ENCODE measurements around the gene TCF3.
"Not testable (repeated sequence)": the region's sequence is repeated elsewhere in the genome, so short reads cannot be mapped to it uniquely, and the experiment has no call there.

Gene TCF3

DNA sequence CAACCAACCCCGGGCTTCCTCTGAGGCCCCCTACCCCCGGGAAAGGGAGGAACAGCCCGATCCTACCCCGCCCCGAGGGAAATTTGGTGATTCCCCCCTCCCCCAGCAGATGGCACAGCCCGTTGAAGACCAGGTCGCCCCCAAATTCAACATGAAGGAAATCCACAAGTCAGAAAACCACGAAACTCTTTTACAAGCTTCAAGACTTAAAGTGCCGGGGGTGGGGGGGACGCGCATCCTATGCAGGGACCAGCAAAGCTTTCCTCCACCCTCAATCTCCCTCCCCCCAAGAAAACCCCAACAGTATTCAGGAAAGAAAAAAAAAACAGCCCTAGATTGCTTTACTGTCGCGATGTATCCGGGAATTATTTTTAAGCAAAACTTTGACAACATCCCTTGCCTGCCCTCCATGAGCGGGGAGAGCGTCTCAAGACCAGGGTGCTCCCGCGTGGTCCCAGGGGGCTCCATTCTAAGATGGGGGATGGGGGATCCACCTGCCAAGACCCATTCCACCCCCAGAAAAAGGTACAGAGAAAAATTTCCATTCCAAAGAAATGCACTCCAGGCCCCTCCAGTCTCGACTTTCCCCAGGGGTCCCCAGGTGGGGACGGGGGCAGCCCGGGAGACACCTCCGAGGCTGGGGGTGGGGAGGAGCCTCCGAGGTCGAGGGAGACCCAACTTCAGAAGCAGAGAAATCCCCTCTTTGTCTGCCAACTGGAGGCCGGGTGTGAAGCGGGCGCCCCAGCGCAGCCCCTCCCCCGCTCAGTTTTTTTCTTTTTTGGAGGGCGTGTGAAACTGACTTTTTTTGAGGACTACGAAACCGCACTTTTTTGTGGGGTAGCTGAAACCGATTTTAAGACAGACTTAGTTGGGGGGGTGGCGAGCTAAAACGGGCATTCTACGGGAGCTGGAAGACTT lies 1.5 kb downstream of the TCF3 start:
- DNase-seq: no peak

DNA sequence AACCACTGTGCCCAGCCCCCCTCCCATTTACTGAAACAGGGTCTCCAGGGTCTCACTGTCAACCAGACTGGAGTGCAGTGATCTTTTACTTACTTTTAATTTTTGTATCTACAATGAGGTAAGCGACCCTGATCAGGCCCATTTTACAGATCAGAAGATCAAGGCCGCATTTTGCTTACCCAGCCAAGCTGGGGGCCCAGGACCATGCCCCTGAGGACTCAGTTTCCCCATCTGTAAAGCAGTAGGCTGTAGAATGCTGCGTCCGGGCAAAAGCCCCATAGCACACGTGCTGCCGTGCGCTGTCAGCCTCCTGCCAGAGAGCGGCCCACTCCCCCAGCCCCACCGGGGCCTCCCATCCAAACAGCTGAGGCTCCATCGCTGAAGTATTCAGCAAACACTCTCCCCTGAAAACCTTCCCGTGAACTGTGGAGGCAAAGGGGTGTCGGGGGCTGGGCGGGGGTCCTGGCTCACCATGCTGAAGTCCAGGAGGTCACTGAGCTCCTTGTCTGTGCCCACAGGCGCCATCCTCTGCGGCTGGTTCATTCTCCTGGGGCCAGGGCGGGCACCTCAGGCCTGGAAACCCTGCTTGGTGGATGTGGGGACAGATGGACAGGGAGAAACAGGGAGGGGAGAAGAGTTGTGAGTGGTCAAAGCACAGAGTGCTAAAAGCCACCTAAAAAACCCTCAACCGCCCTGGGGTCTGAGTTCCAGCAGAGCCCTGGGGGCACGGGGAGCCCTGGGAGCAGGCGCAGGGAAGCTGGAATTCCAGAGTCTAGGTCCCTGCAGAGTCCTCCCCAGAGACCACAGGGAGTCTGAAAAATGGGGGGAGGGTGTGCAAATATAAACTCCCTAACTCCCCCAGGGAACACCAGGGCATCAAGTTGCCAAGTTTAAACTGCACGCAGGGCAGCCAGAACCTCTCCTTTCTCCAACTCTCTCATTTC lies 2.4 kb downstream of the TCF3 start:
- DNase-seq: no peak

DNA sequence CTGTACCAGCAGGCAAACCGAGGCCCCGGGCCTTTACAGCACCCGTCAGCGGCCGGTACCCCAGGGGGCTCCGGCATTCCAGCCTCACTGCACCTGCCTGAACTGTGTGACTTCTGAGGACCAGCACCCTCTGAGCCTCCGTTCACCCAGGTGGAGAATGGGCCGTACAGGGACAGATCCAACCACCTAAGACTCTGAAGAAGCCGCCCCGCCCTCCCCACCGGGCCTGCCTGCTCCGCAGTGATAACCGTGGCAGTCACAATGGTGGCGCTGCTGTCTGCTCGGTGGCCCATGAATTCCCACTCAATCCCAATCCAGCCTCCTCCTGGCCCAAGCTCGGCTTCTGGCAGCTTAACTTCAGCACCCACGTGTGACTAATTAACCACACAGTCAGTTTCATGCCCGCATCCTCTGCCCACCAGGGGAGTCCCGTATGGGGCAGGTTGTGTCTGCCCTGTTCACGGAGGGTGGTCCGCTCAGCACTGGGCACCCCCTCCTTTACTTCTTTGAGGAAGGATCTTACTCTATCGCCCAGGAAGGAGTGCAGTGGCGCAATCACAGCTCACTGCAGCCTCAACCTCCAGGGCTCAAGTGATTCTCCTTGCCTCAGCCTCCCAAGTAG lies 3.4 kb downstream of the TCF3 start:
- DNase-seq: no peak

DNA sequence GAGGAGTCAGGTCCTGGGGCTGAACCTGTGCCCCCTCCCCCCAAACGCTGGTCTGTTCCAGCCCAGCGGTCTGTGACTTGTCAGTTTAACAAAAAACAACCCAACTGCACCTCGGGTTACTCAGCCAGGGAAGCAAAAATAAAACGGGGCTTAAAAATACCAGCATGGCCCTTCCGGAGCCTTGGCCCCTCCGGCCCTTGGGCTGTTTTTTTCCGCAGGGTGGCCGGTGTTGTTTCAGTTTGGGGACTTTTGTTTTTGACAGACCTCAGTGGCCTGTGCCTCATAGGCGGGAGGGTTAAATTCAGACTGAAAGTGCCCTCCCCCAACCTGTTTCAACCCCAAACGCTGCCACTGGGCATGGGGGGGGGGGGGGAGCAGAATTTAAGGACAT lies 4.0 kb downstream of the TCF3 start:
- DNase-seq: no peak

DNA sequence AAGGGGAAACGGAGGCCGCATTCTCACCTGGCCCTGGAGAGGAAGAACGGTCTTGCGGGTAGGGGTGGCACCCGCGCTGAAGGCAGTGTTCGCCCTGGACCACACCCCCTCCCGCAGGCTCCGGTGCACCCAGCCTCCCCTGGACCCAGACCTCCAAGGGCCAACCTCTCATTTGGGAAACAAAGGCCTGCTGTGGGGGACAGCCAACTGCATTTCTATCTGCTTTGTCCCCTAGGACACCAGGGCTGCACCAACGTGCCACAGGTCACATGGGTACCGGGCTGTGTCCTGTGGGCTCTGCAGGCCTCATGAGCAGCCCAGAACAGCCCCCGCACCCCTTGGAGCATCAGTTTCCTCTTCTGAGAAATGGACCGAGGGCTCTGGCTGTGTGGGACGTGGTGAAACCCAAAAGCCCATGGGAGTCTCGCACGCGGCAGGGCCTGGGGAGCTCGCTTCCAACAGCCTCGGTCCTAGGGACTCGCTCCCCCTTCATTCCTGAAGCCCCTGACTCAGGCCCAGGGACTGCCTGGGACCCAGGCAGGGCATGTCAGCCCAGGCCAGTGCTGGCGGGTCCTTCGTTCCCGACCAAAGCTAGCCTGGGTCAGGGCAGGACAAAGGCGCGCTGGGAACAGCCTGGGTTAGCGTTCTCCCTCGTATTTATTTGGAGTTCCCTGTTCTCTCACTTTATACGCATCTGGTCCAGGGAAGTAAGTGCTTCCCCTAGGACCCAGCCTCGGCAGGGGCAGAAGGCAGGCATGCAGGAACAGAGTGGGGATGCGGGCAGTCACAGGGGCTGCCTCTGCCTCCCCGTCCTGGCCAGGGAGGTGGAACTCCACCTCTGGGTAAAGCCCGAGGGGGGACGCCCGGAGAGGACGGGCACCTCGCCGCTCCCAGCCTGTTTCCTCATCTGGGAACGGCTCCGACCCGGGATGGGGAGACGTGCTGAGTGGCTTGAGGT lies 4.6 kb downstream of the TCF3 start:
- no peak for DNase-seq

DNA sequence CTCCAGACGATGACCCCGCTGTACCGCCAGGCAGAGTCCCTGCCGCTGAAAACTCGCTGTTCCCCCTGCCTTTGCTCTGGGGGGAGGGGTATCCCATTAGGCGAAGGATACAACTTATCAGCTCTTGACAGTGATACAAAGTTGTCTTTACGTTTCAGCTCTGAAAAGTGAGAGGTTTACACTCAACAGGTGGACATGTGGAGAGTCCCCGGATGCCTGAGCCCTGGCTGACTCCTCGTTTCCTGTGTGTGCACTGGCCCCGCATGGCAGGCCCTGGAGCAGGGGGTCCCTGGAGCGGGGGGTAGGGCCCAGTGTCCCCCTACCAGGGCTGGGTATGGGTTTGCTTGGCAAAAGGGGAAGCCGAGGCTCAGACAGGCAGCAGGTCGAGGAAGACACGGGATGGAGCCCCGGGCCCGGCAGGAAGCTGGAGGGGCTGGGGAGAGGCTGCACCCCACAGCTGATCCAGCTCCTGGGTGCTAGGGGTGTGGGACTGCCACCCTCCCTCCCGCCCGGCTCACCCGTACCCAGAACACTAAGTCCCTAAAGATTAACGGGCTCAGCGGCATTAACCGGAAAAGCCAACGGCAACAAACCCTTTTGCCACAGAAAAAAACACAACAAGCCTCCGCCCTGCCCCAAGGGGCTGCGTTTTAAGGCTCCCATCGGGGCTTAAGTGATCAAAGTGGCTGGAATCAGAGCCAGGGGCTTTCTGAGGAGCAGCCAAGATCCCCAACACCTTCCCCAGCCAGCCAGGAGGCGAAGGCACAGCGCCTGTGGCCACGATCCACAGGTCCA lies 5.6 kb downstream of the TCF3 start:
- DNase-seq: no peak

DNA sequence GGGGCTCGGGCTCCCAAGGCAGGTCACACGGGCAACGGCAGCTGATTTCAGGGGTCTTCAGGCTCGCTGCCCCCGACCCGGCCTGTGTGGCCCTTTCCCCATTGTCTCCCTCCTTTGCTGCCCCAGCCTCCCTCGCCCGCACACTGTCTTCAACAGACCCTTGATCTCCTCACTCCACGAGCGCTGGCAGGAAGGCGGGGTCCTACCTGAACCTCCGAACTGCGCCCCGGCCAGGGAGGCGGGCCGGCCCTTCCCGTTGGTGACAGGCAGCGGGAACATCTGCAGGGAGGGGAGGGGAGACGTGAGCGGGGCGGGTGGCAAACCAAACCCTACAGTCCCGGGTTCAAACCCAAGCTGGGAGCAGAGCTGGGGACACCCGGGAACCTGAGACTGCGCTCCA lies 6.3 kb downstream of the TCF3 start:
- DNase-seq: no peak

DNA sequence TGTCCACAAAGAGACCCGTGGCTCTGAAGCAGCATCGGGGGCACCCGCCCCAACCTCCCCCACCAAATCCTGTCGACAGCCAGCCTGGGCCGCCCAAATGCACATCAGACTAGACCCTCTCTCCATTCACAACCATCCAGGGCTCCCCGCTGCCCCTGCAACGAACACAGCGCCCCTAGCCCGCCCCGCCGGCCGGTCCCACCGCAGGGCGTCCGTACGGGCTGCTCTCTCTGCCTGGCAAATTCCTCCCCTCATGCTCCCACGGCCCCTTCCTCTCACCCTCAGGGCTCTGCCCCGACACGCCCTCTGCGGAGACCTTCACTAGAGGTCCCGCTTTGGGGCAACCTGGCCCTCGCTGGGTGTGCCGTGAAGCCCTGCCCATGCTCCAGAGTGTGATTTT lies 7.1 kb downstream of the TCF3 start:
- no peak for DNase-seq

DNA sequence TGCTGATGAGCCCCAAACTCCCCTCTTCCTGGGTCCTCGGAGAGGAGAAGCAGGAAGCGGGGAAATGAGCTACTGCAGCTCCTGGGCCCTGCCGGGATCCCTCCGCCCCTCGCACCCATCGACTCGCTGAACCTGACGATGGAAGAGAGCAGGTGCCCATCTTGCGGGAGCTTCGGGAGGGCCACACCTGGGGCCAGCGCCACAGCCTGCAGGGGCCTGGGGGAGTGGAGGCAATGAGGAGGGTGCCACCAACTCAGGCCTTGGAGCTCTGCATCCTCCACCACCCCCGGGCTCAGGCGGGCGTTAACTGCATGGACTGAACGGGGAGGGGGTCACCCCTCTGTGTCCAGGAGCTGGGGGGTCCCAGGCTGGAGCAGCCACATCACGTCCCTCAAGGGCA lies 8.3 kb downstream of the TCF3 start:
- no peak for DNase-seq

DNA sequence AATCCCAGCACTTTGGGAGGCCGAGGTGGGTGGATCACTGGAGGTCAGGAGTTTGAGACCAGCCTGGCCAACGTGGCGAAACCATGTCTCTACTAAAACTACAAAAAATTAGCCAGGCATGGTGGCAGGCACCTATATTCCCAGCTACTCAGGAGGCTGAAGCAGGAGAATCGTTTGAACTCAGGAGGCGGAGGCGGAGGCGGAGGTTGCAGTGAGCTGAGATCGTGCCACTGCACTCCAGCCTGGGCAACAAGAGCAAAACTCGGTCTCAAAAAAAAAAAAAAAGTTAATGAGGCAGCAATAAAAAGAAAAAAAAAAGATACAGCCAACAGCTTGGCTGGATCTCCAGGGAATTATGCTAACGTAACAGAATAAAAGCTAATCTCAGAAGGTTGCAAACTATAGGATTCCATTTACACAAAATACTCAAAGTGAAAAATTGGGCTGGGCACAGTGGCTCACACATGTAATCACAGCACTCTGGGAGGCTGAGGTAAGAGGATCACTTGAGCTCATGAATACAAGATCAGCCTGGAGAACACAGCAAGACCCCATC lies 11.4 kb downstream of the TCF3 start:
- not testable (repeated sequence) for DNase-seq

DNA sequence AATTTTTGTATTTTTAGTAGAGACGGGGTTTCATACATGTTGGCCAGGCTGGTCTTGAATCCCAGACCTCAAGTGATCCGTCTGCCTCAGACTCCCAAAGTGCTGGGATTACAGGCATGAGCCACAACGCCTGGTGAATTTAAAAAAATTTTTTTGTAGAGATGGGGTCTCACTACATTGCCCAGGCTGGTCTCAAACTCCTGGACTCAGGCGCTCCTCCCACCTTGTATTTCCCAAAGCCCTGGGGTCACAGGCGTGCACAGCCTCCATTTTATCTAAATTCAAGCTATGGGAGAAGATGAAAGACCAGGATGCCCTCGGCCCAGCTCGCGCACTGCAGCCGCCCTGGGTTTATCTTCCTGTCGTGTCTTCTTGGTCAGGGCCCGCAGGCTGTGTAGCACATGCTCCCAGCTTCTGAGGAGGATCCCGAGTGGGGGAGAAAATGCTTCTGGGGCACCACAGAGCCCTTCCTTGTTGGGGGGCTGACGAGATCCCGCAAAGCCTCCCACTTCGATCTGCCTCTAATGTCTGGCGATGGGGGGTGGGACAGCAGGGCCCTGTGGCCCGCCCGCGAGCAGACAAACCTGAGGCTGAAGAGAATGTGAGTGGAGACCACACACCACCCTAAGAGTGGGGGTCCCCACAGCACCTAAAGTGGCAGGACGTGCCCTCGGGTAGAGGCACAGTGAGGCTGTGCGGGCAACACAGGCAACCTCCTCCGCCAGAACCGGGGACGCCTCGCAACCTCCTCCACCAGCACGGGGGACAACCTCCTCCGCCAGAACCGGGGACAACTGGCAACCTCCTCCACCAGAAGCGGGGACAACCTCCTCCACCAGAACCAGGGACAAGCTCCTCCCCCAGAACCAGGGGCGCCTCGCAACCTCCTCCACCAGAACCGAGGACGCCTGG lies 15.8 kb downstream of the TCF3 start:
- no peak for DNase-seq

DNA sequence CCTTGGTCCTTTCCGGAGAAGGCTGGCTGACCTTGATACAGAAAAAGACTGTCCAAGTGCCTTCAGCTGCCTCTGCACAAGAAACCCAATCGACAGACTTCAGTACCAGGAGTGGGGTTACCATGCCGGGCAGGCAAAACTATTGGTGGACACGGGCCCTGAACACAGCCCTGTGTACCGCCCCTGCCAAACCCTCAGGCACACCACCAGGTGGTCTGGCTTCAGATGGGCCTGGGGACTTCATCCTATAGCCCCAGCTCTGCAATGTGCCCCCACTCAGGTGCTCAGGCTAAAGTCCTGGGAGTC lies 17.5 kb downstream of the TCF3 start:
- no peak for DNase-seq

DNA sequence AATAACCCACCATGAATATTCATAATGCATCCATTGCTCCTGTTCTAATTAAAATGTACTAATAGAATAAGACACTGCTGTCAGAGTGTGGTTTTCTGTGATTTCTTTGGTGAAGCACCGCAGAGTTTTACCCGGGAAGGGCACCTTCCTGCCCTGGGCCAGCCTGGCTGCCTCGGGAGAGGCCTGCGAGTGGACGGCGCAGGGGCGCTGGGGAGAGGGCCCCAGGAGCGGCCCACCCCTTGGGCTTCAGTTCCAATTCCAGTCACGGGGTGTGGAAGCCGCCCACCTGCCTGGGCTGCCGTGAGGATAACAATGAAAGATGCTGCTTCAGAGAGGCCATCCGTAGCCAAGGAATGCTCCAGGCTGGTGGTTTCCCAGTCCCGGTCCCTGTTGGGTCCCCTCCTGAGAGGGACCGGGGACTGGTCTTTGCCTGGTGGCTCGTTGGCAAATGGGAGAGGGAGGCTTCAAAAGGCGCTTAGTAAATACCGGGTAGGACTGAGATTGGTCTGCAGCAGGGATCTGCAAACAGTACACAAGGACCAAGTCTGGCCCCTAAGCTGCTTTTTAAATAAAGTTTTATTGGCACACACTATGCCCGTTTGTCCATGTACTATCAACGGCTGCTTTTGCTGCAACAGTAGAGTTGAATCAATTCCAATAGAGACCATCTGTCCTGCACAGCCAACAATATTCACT lies 18.0 kb downstream of the TCF3 start:
- no peak for DNase-seq

DNA sequence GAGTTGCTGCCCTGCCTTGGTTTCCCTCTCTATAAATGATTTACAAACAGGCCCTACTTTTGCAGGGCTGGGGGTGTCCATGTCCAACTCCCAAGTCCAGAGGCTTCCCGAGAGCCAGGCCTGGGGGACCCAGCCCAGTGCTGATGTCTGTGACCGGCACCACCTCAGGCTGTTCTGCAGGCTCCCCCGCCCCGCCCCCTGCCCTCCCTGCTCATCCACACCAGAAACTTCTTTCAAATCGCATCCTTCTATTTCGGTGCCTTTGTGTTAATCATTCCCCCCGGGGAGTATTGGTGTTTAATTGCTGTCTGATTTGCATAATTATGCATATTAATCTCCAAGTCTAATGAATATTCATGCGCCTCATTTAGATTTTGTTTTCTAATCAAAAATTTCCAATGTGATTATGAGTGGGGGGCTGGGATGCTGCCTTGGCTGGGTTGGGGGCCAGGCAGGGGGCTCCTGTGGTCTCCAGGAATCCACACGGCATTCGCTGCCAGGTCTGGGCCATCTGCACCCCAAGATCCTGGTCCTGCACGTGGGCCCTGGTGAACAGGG lies 19.1 kb downstream of the TCF3 start:
- no peak for DNase-seq

DNA sequence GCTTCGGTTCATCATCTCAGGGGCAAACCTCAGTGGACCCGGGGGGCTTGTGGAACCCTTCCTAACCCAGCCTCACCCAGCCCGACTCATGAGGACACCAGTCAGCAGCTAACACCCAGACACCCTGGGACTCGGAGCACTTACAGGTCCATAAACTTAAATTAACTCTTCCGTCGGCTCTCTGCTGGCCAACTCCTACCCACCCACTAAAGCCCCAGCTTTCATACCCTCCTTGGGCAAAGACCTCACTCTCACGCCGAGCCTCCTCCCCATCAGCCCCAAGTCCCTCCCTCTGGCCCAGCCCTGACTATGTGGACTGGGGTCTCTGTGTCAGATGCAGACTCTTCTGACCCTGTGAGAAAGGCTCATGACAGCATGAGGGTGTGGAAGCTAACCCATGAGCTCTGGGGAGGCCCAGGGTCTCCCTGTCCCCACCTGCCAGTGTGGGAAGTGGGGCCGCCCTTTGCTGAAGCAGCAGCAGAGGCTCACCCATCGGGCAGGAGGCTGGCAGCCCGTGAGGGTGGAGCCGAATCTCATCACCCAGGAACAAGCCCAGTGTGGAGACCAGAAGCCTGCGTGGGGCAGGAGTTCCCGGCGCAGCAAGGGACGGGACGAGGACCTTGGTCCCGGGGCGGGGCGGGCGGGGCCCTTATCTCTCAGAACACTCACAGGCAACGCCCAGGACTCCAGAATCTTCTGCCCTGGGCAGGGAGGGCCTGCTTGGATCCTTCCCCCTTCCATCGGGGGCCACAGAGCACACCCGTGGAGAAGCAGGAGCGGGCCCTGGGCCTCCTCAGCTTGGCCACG lies 19.8 kb downstream of the TCF3 start:
- no peak for DNase-seq

DNA sequence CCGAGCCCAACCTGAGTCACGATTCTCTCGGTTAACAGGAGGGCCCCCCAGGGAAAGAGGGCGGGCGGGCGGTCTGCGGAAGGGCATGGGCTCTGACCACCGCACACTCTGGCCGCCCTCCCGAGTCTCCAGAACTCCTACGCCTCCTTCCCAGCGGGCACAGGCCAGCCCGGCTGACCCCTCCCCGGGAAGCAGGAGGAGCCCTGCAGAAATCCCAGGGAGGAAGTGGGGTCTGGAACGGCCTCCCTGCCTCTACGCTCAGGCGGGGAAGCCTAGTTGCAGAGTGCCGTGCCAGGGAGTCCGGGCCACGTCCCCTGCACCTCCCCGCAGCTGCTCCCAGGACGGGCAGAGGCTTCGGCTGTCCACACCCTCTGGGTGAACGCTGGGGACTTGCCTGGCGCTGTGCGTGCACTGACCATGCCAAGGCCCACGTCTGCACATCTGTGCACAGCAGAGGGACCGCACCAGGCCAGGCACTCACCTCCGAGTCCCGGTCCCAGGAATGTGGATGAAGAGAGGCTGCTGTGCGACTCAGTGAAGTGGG lies 20.8 kb downstream of the TCF3 start:
- DNase-seq: no peak

DNA sequence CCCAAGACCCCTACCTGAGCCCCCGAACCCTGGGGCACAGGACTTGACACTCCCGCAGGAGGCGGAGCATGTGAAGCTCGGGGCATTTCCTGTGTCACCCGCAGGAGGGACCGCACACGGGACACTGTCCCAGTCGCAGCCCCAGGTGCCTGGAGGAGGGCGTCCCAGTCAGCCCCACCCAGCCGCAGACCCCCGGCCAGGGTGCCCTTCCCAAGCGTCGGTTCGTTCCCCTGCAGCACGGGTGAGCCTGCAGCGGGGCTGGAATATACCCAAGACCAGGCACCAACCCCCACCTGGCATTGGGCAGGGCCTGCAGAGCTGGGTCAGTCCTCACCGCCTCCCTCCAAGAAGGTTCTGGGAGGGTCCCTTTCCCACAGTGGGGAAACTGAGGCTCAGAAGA lies 21.6 kb downstream of the TCF3 start:
- DNase-seq: no peak

DNA sequence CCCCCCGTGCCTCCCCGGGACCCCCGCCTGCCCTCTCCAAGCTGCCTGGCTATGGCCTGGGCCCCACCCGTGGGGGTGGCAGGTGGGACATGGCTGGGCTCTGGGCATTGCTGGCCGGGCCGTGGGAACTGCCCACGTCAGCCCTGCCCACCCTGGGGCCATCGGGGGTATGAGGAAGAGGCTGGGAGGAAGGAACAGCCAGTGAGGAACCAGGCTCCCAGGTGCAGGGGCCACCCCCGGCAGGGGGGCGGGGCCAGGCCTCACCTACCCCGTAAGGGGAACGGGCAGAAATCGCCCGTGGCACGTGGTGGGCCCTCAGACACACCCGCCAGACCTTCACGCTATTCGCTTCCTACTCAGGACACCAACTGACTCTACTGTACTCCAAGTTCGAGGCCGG lies 22.4 kb downstream of the TCF3 start:
- DNase-seq: no peak

All from GF-D8 (cell line).